Activated CD4-positive, alpha-beta T cell treated with anti-CD3 and anti-CD28 coated beads, Interleukin-2, amount 10 ng/mL, durations not matched to agents 7 days and 5 days (primary cell): Measurements from ENCODE around the gene ARL14EP. TPM values are rescaled to one million over a fixed set of nuclear protein-coding genes. Genes with fewer than 3 reads are reported as not detected.

Experiments
- CTCF ChIA-PET: fragments of 350-600 bp; sonication (Branson Sonifier 250); formaldehyde crosslinking; loops from one replicate; lab custom pipeline; 2021; ENCODE audit warnings: antibody characterized with exemption; lab: Charles Lee
- POLR2A ChIA-PET: fragments of 350-600 bp; sonication (Branson Sonifier 250); formaldehyde crosslinking; loops from one replicate; lab custom pipeline; 2021; ENCODE audit warnings: antibody characterized with exemption; lab: Charles Lee
- DNase-seq: peaks from one replicate; pipeline ENCODE4 v3.0.0-alpha.2; 2020
- H3K27ac Mint-ChIP-seq: one replicate; pipeline ENCODE4 v1.8.0; 2021; ENCODE audit warnings: mild to moderate bottlenecking, moderate library complexity, mixed read lengths
- H3K27me3 Mint-ChIP-seq: one replicate; pipeline ENCODE4 v1.8.0; 2021; ENCODE audit warnings: mixed read lengths
- H3K36me3 Mint-ChIP-seq: one replicate; pipeline ENCODE4 v1.8.0; 2021; ENCODE audit warnings: low read depth, mixed read lengths
- H3K4me1 Mint-ChIP-seq: one replicate; pipeline ENCODE4 v1.8.0; 2021; ENCODE audit warnings: mixed read lengths
- H3K4me3 Mint-ChIP-seq: one replicate; pipeline ENCODE4 v1.8.0; 2021; ENCODE audit warnings: mild to moderate bottlenecking, moderate library complexity, mixed read lengths
- H3K9me3 Mint-ChIP-seq: one replicate; pipeline ENCODE4 v1.8.0; 2021; ENCODE audit warnings: mixed read lengths
- total RNA-seq, 2 experiments: library from RNA; stranded (reverse); gene quantifications; one replicate each; pipeline ENCODE4 v1.2.3, GENCODE V29; 2021

Gene ARL14EP
- total RNA-seq, 2 experiments from 2014 or later: 36.5 to 47.6 TPM

GRCh38 chr11:30364837-30365482, 42.1 kb downstream of the ARL14EP start:
- no peak overlapping the region for H3K27ac Mint-ChIP-seq
- ChIA-PET CTCF (no interaction called here), POLR2A (no interaction called here)
- H3K27me3 Mint-ChIP-seq: peaks cover 2% of the 10 kb centered on the region
- DNase-seq: no peak
- H3K4me3 Mint-ChIP-seq: no peak overlapping the region
- no peaks in the 10 kb centered on the region for H3K9me3 Mint-ChIP-seq
- H3K36me3 Mint-ChIP-seq: no peaks in the 10 kb centered on the region
- H3K4me1 Mint-ChIP-seq: no peaks in the 10 kb centered on the region

DNA sequence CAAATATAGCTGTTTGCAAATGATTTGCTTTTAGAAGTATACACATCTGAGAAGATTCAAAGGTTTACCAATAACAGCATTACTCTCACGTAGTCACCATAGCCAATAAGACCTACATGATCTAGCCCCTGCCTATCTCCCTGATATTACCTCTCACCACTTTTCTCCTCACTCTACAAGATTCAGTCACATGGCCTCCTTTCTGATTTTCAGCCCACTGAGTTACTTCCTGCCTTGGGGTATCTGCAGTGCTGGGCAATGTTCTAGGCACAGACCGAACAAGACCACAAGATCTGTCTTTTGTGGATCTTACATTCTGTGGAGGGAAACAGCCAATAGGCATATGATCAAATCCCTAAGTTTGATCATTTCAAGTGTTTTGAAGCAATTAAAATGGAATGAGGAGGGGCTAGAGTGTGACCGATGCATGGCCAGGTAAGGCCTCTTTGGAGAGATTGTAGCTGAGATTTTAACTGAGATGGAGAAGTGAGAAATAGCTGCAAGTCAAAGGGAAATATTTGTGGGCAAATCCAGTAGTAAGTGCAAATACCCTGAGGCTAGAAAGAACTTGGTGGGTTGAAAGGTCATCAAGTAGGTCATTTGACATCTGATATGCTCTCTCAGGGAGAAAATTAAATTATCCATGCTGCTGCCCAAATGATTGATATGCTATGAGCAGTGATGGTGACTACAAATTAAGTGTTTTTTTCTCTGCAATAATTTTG, 43.1 kb downstream of the ARL14EP start:
- CTCF ChIA-PET: no interaction called here
- DNase-seq: no peak
- Mint-ChIP-seq H3K9me3 (no peaks in the 10 kb centered on the region), H3K4me1 (no peaks in the 10 kb centered on the region), H3K4me3 (no peak overlapping the region), H3K27me3 (peaks cover 4% of the 10 kb centered on the region), H3K36me3 (no peaks in the 10 kb centered on the region), H3K27ac (no peak overlapping the region)
- POLR2A ChIA-PET: interaction anchor here (0.7 kb wide), 1 partner anchor 39 kb away, joined by 3 read pairs; no protein-coding TSS in a partner anchor

DNA sequence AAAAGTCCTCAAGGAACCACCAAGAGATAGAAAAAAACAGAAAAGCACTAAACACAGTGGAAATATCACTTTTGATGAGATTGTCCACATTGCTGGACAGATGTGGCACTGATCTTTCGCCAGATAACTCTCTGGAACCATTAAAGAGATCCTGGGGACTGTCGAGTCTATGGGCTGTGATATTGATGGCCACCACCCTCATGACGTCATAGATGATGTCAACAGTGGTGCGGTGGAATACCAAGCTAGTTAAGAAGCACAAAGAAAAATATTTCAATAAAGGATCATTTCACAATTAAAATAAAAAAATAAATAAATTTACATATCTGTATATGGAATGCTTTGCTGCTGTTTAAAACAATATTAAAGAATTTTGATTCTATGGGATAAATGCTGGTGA, 45.5 kb downstream of the ARL14EP start:
- Mint-ChIP-seq H3K4me3 (no peak overlapping the region), H3K9me3 (no peaks in the 10 kb centered on the region), H3K27me3 (peaks cover 6% of the 10 kb centered on the region), H3K4me1 (no peaks in the 10 kb centered on the region), H3K36me3 (no peaks in the 10 kb centered on the region), H3K27ac (no peak overlapping the region)
- DNase-seq: no peak
- CTCF ChIA-PET: no interaction called here
- POLR2A ChIA-PET: no interaction called here

DNA sequence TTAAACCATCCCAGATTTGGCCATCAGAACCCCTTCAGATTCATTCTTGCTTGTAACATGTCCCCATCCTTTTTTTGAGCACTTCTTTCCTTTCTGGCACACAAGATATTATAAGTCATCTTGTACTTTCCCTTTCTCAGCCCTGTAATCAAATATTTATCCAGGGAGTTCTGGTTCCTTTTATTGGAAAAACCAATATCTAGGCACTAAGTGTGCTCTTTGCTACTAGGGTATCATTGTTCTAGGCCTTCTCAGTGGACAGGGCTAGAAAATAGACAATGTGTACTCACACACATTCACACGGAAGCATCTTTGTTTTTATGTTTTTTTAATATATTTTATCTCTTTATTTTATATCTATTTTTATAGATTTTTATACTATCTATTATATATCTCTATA, 47.3 kb downstream of the ARL14EP start:
- CTCF ChIA-PET: no interaction called here
- no peak for DNase-seq
- peaks cover 6% of the 10 kb centered on the region for H3K27me3 Mint-ChIP-seq
- no peaks in the 10 kb centered on the region for H3K4me1 Mint-ChIP-seq
- no peak overlapping the region for H3K27ac Mint-ChIP-seq
- H3K9me3 Mint-ChIP-seq: no peaks in the 10 kb centered on the region
- no peak overlapping the region for H3K4me3 Mint-ChIP-seq
- H3K36me3 Mint-ChIP-seq: no peaks in the 10 kb centered on the region
- POLR2A ChIA-PET: no interaction called here

DNA sequence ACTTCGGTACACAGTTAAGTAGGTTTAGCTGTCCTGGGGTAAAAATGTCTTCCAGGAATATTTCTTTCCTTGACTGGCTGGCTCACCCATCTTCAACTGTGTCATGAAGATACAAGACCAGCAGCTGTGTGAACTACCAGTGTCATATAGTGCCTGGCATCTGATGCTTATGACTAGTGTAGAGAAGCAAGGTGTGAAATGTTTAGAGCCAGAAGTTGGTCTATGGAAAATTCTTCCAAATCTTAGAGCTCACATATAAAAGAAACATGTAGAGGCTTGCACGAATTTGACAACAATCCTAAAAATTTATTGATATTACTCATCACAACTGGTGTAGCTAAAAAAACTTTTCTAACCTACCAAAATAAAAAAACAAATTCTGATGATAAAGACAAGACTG, 54.4 kb downstream of the ARL14EP start:
- no peaks in the 10 kb centered on the region for H3K9me3 Mint-ChIP-seq
- no peak for DNase-seq
- H3K4me3 Mint-ChIP-seq: no peak overlapping the region
- H3K27ac Mint-ChIP-seq: no peak overlapping the region
- ChIA-PET CTCF (no interaction called here), POLR2A (no interaction called here)
- no peaks in the 10 kb centered on the region for H3K36me3 Mint-ChIP-seq
- peaks cover 4% of the 10 kb centered on the region for H3K27me3 Mint-ChIP-seq
- H3K4me1 Mint-ChIP-seq: no peaks in the 10 kb centered on the region

DNA sequence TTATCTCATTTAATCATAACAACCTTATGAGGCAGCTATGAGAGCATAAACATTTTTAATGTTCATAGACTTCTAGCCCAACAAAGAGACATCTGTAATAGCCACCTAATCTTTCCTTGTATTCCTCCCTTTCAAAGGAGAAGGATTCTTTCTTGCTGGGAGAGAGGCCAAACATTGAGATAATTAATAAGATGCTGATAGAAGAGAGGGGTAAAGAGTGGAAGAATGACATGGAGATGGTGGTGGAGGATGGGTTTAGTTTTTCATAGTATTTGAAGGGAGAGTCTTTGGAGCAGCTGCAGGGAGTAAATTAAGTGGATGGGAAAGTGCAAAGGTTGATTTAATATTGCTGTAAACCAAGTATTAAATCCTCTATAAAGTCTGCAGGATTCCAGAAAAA, 57.9 kb downstream of the ARL14EP start:
- Mint-ChIP-seq H3K27me3 (peaks cover 4% of the 10 kb centered on the region), H3K9me3 (no peaks in the 10 kb centered on the region), H3K36me3 (no peaks in the 10 kb centered on the region), H3K27ac (no peak overlapping the region), H3K4me1 (no peaks in the 10 kb centered on the region), H3K4me3 (no peak overlapping the region)
- ChIA-PET CTCF (no interaction called here), POLR2A (no interaction called here)
- no peak for DNase-seq

DNA sequence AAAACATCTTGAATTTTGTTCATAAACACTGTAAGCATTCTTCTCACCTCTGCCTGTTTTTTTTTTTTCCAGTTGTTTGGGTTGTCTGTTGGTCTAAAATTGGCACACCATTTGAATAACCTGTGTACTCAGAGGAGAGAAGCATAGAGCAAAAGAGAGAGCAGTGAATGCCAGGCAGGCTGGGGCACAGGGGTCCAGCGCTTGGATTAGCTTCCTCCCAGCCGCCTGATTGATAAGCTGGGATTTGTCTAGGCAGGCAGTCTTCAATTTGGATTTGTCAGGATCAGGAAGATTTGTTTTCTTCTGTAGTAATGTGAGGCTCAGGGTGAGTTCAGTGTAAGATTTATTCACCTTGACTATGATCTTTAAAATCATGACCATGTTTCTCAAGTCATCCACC, 59.0 kb downstream of the ARL14EP start:
- Mint-ChIP-seq H3K36me3 (no peaks in the 10 kb centered on the region), H3K4me3 (no peak overlapping the region), H3K27me3 (peaks cover 4% of the 10 kb centered on the region), H3K9me3 (no peaks in the 10 kb centered on the region), H3K4me1 (no peaks in the 10 kb centered on the region), H3K27ac (no peak overlapping the region)
- DNase-seq: no peak
- POLR2A ChIA-PET: no interaction called here
- CTCF ChIA-PET: interaction anchor here (0.6 kb wide), 1 partner anchor 465 kb away, joined by 3 read pairs; no protein-coding TSS in a partner anchor

Other genes with a start within 250 kb of the ARL14EP start
- gene FSHB, start 92.1 kb upstream of the ARL14EP start, total RNA-seq: not detected